Calu3 (cell line): ENCODE data around the gene GET4. TPM values are rescaled to one million over a fixed set of nuclear protein-coding genes. Genes with fewer than 3 reads are reported as not detected.

Experiments used
- BruUV-seq: library from RNA; stranded (reverse); fragments of 400-500 nt; replicated peaks from 2 replicates; lab custom pipeline; 2021; lab: Mats Ljungman, UMichigan
- CTCF ChIA-PET: fragments of 300-600 bp; sonication (Branson Sonifier 250); formaldehyde crosslinking; loops from one replicate; lab custom pipeline; 2022; ENCODE audit warnings: antibody characterized with exemption; lab: Charles Lee
- DNase-seq: peaks from one replicate; pipeline ENCODE4 v3.0.0; 2022
- H3K27ac Mint-ChIP-seq: one replicate; pipeline ENCODE4 v1.8.0; 2022; ENCODE audit warnings: mixed read lengths; ENCODE audit not compliant: unreplicated experiment
- H3K27me3 Mint-ChIP-seq: one replicate; pipeline ENCODE4 v1.8.0; 2022; ENCODE audit warnings: mixed read lengths; ENCODE audit not compliant: unreplicated experiment
- H3K36me3 Mint-ChIP-seq: one replicate; pipeline ENCODE4 v1.8.0; 2022; ENCODE audit warnings: mild to moderate bottlenecking, moderate library complexity, mixed read lengths; ENCODE audit not compliant: insufficient read depth, unreplicated experiment
- H3K4me1 Mint-ChIP-seq: one replicate; pipeline ENCODE4 v1.8.0; 2022; ENCODE audit warnings: mild to moderate bottlenecking, low read depth, mixed read lengths; ENCODE audit not compliant: unreplicated experiment
- H3K4me3 Mint-ChIP-seq: one replicate; pipeline ENCODE4 v1.8.0; 2022; ENCODE audit warnings: mild to moderate bottlenecking, low read depth, moderate library complexity, mixed read lengths; ENCODE audit not compliant: unreplicated experiment
- H3K9me3 Mint-ChIP-seq: one replicate; pipeline ENCODE4 v1.8.0; 2022; ENCODE audit warnings: low read depth, mixed read lengths; ENCODE audit not compliant: unreplicated experiment
- intact Hi-C: fragments of 100-400 bp; cut with micrococcal nuclease; formaldehyde crosslinking; loops from one replicate; pipeline ENCODE4 v1.10.0; 2022; ENCODE audit not compliant: unreplicated experiment
- total RNA-seq: library from RNA; stranded (reverse); gene quantifications from 2 replicates; pipeline ENCODE4 v1.2.3, GENCODE V29; 2022
- TF ChIP-seq, protein P1 (sequence below): fragments of 200-600 bp; IDR thresholded peaks from one replicate; pipeline ENCODE4 v1.8.0; 2022; ENCODE audit warnings: antibody characterized with exemption; ENCODE audit not compliant: unreplicated experiment

GET4 gene
- total RNA-seq, 1 experiment from 2014 or later: 145 TPM

- Mint-ChIP-seq H3K4me3 (peak overlapping the region; percentile 58), H3K27me3 (no peaks in the 10 kb centered on the region), H3K36me3 (peaks cover 50% of the 10 kb centered on the region), H3K4me1 (peaks cover 56% of the 10 kb centered on the region), H3K27ac (peak overlapping the region; percentile 91), H3K9me3 (no peaks in the 10 kb centered on the region)
- TF ChIP-seq, protein P1, sequence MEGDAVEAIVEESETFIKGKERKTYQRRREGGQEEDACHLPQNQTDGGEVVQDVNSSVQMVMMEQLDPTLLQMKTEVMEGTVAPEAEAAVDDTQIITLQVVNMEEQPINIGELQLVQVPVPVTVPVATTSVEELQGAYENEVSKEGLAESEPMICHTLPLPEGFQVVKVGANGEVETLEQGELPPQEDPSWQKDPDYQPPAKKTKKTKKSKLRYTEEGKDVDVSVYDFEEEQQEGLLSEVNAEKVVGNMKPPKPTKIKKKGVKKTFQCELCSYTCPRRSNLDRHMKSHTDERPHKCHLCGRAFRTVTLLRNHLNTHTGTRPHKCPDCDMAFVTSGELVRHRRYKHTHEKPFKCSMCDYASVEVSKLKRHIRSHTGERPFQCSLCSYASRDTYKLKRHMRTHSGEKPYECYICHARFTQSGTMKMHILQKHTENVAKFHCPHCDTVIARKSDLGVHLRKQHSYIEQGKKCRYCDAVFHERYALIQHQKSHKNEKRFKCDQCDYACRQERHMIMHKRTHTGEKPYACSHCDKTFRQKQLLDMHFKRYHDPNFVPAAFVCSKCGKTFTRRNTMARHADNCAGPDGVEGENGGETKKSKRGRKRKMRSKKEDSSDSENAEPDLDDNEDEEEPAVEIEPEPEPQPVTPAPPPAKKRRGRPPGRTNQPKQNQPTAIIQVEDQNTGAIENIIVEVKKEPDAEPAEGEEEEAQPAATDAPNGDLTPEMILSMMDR: no peak
- CTCF ChIA-PET: interaction anchor here (0.5 to 2.4 kb wide), 8 partner anchors 15 to 1010 kb away, joined by 3 to 18 read pairs (median 6); no protein-coding TSS in a partner anchor
- intact Hi-C loops: loop anchor here (2.0 to 5.0 kb wide), 3 partner anchors 15 to 509 kb away; no protein-coding TSS in a partner anchor
- TSS peak; percentile 92 for BruUV-seq
- DNase-seq: peak; percentile 58
These were observed 44.7 kb upstream of the GET4 start for GRCh38 chr7:831596-832166.

DNA sequence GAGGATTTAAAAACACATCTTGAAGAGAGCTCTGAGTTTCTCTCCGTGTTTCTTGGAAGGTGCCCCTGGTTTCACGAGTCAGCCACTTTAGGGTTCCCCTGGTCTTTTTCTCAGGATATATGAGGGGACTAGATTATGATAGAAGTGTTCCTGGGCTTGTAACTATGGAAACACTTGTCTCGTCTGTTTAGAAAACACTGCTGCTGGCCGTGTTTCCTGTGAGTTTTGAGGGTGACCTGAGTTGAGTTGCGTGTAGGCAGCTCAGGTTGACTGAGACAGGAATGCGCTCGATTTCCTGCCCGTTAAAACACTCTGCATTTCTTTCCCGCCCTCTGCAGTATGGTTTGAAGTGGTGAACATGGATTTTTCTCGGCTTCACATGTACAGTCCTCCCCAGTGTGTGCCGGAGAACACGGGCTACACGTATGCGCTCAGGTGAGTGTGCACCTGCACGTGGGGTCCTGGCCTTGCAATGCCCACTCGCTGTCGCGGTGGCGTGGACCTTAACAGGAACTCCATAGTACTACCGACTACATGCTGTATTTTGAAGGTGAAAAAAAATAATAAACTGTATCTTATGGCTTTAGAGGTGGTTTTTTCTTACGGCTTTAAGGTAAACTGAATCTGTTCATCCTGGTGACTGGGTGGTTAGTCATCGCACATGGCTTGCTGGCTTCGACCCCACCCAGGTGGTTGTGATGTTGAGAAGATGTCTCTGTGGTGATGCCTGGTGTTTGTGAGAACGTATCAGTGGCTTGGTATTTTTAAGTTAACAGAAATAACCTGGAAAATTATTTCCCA, 44.0 kb upstream of the GET4 start, which contains the start of gene SUN1:
Gene SUN1 (plus strand): TSS at position 310 of the 801 bp plus-strand sequence. CDS start 49 bp downstream, at position 359.
- TF ChIP-seq, protein P1: no peak
- BruUV-seq: TSS peak; percentile 78
- peak within 1 kb of the TSS; percentile 91 for H3K27ac Mint-ChIP-seq
- no peaks in the 10 kb centered on the region for H3K27me3 Mint-ChIP-seq
- H3K36me3 Mint-ChIP-seq: peaks cover 57% of the 10 kb centered on the region
- H3K4me1 Mint-ChIP-seq: peaks cover 61% of the 10 kb centered on the region
- CTCF ChIA-PET: interaction anchor here (0.5 to 2.4 kb wide), 8 partner anchors 10 to 1009 kb away, joined by 3 to 18 read pairs (median 6); no protein-coding TSS in a partner anchor
- H3K4me3 Mint-ChIP-seq: peak within 1 kb of the TSS; percentile 58
- no peaks in the 10 kb centered on the region for H3K9me3 Mint-ChIP-seq
- intact Hi-C loops: loop anchor here (5.0 kb wide), 2 partner anchors 40 to 510 kb away; no protein-coding TSS in a partner anchor
- DNase-seq: peak; percentile 82

- Mint-ChIP-seq H3K4me1 (peaks cover 61% of the 10 kb centered on the region), H3K27ac (peak overlapping the region; percentile 91), H3K27me3 (no peaks in the 10 kb centered on the region), H3K9me3 (no peaks in the 10 kb centered on the region), H3K4me3 (peak overlapping the region; percentile 58), H3K36me3 (peaks cover 60% of the 10 kb centered on the region)
- TF ChIP-seq, protein P1: no peak
- CTCF ChIA-PET: interaction anchor here (1.0 to 2.4 kb wide), 3 partner anchors 10 to 47 kb away, joined by 3 to 12 read pairs (median 6); no protein-coding TSS in a partner anchor
- intact Hi-C loops: loop anchor here (5.0 kb wide), 2 partner anchors 39 to 511 kb away; no protein-coding TSS in a partner anchor
- BruUV-seq: no TSS peak
- DNase-seq: no peak
These were observed 43.4 kb upstream of the GET4 start for GRCh38 chr7:832968-833424.

DNA sequence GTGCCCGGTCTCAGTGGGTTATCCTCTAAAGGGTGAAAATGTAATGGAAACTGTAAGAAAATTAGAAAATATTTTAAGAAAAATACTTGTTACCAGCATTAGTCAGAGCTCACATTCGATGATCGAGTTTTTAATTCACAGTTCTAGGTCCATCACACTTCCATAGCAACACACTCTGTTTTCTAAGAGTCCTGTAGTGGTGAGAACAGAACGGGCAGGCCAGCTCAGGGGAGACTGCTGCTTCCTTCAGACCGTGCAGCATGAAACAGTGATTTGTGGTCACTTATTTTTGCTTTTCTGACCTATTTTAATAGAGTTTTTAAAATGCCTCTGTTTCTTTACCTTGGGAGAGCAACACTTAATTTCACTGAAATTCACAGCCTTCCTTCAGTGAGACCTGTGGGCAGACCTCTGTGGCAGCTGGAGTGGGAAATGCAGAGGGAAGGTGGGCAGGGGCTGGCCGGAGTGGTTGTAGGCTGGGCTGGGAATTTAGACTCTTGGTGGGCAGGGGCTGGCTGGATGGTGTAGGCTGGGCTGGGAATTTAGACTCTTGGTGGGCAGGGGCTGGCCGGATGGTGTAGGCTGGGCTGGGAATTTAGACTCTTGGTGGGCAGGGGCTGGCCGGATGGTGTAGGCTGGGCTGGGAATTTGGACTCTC, 42.6 kb upstream of the GET4 start:
- no peaks in the 10 kb centered on the region for H3K27me3 Mint-ChIP-seq
- H3K36me3 Mint-ChIP-seq: peaks cover 65% of the 10 kb centered on the region
- H3K9me3 Mint-ChIP-seq: no peaks in the 10 kb centered on the region
- peaks cover 61% of the 10 kb centered on the region for H3K4me1 Mint-ChIP-seq
- peak overlapping the region; percentile 32 for H3K27ac Mint-ChIP-seq
- CTCF ChIA-PET: interaction anchor here (1.0 to 2.4 kb wide), 2 partner anchors 9 to 21 kb away, joined by 3 to 12 read pairs; no protein-coding TSS in a partner anchor
- no TSS peak for BruUV-seq
- TF ChIP-seq, protein P1: no peak
- DNase-seq: no peak
- intact Hi-C loops: loop anchor here (5.0 kb wide), 2 partner anchors 39 to 511 kb away; no protein-coding TSS in a partner anchor
- no peak overlapping the region for H3K4me3 Mint-ChIP-seq
